Endothelial cell of hepatic sinusoid (primary cell): ENCODE measurements around the gene RALGAPA1.
"Not testable (repeated sequence)": the region's sequence is repeated elsewhere in the genome, so short reads cannot be mapped to it uniquely, and the experiment has no call there.

Source experiments
- in situ Hi-C: cut with HindIII; loops from 2 replicates; pipeline ENCODE4 v1.10.0; 2017; ENCODE audit warnings: low sequenced_read_pairs

RALGAPA1 gene

DNA sequence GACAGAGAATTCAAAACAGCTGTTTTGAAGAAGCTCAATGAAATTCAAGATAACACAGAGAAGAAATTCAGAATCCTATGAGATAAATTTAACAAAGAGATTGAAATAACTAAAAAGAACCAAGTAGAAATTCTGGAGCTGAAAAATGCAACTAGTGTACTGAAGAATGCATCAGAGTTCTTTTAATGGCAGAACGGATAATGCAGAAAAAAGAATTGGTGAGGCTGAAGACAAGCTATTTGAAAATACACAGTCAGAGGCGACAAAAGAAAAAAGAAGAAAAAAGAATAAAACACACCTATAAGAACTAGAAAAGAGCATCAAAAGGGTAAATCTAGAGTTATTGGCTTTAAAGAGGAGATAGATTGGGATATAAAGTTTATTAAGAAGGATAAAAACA is 171.8 kb downstream of the RALGAPA1 start:
- in situ Hi-C loops = no loop called here

GRCh38 chr14:35632676-35633075 is 176.4 kb downstream of the RALGAPA1 start:
- in situ Hi-C loops = no loop called here

DNA sequence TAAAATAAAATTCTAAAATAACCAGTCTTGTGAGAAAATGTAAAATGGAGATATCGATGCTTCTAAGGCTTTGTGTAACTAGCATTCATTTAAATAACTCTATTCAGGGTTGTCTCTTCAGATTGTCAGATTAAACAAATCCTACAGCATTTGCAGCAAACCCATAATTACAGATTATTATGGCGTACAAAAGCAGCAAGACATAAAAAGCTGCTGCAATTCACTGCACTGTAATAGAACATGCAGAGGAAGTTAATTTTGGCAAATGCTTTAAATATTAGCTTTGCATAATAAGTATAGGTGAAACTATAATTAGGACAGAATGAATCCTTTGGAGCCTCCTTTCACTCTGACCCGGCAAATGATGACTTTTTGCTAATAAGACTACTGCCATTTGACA is 176.8 kb downstream of the RALGAPA1 start:
- in situ Hi-C loops = no loop called here

DNA sequence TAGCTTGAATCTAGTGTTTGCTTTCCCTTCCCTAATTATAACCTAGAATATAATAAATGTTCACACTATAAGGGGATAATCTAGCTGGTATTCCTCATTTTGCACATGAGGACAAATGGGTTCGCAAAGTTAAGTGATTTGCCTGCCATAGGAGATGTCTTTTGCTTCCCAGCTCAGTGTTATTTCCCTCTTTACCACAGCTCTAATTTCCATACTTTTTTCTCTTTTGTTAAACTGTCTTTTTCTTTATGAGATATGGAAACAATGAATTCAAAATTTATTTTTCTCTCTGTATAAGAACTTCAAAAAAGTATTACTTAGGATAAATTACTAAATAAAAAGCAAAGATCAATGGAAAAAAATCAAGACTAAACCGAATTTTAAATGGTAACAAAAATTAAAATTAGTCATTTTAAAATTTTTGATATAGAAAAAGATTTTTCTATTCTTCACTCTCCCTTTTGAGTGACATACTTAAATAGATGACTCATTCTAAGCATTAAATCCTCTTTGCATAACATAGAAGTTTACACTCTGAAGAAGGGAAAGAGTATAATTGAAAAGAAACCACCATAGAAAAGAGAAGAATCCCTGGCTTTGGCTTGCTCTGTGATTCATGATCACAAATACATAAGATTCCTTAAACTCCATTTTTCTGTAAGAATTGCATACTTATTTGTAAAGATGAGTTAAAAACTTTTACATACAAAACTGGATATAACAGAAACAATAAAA is 177.9 kb downstream of the RALGAPA1 start:
- in situ Hi-C loops = no loop called here

- in situ Hi-C loops = no loop called here
These were observed 180.1 kb downstream of the RALGAPA1 start for GRCh38 chr14:35628989-35629388.

DNA sequence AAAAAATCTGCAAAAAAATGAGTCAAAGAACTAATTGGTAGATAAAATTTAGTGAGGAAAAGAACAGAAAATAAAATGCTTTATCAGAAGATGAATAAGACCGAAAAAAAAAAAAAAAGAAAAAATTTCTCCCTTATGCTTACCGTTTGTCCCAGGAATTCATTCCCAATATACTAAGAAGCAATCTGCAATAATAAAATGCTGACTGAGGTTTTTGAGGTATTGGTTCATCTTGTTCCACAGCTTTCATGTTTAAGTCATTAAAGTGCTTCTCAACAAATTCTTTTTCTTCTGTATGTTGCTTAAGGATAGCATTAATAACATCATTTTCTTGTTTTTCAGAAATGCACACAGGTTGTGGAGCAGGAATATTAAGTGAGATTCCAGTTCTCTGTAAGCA is 182.1 kb downstream of the RALGAPA1 start:
- in situ Hi-C loops = not testable (repeated sequence)

DNA sequence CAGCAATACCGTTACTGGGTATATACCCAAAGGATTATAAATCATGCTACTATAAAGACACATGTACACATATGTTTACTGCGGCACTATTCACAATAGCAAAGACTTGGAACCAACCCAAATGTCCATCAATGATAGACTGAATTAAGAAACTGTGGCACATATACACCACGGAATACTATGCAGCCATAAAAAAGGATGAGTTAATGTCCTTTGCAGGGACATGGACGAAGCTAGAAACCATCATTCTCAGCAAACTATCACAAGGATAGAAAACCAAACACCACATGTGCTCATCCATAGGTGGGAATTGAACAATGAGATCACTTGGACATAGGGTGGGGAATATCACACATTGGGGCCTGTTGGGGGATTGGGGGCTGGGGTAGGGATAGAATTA is 187.1 kb downstream of the RALGAPA1 start:
- in situ Hi-C loops = not testable (repeated sequence)

DNA sequence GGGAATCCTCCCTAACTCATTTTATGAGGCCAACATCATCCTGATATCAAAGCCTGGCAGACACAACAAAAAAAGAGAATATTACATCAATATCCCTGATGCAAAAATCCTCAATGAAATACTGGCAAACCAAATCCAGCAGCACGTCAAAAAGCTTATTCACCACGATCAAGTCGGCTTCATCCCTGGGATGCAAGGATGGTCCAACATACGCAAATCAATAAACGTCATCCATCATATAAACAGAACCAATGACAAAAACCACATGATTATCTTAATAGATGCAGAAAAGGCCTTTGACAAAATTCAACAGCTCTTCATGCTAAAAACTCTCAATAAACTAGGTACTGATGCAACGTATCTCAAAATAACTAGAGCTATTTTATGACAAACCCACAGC is 189.1 kb downstream of the RALGAPA1 start:
- in situ Hi-C loops = not testable (repeated sequence)

DNA sequence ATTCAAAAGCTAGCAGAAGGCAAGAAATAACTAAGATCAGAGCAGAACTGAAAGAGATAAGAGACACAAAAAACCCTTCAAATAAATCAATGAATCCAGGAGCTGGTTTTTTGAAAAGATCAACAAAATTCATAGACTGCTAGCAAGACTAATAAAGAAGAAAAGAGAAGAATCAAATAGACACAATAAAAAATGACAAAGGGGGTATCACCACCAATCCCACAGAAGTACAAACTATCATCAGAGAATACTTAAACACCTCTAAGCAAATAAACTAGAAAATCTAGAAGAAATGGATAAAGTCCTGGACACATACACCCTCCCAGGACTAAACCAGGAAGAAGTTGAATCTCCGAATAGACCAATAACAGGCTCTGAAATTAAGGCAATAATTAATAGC is 189.6 kb downstream of the RALGAPA1 start:
- in situ Hi-C loops = not testable (repeated sequence)

GRCh38 chr14:35617500-35617899 is 191.6 kb downstream of the RALGAPA1 start:
- in situ Hi-C loops = no loop called here

DNA sequence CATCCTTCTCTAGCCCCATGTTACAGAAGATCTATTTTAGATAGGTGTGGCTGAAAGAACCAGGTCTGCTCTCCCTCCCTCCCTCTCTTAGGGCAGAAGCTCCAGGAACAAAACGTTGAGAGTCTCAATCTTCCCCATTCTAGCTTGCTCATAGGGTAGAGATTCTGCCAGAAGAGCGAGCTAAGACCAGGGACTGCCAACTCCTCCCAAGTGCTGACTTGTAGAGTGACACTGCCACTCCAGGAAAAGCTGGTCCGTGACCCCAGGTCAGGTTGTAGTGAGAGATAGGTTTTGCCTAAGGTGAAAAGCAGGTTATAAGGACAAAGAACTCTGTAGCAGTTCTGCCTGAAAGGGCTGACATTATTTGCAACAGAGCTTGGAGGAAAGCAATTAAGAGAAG is 201.7 kb downstream of the RALGAPA1 start:
- in situ Hi-C loops = no loop called here

DNA sequence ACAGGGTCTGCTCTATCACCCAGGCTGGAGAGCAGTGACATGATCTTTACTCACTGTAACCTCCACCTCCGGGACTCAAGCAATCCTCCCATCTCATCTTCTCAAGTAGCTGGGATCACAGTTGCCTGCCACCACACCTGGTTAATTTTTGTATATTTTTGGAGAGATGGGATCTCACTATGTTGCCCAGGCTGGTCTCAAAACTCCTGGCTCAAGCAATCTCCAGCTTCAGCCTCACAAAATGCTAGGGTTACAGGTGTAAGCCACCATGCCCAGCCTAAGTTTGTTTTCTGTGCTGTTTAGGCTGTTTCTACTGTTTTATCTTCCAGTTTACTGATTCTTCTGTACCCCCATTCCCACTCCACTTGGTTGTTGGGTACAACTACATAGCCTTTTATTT is 208.8 kb downstream of the RALGAPA1 start:
- in situ Hi-C loops = no loop called here

DNA sequence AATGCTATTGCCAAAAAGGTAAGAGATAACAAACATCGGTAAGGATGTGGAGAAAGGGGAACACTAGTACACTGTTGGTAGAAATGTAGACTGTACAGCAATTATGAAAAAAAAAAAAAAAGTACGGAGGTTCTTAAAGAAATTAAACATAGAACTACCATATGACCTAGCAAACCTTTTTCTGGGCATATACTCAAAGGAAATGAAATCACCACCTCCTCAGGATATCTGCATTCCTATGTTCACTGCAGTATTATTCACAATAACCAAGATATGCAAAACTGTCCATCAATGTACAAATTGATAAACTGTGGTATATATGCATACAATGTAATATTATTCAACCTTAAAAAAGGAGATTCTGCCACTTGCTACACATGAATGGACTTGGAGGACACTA is 214.5 kb downstream of the RALGAPA1 start:
- in situ Hi-C loops = loop anchor here (25.0 kb wide), 2 partner anchors 93 to 157 kb away; no protein-coding TSS in a partner anchor

DNA sequence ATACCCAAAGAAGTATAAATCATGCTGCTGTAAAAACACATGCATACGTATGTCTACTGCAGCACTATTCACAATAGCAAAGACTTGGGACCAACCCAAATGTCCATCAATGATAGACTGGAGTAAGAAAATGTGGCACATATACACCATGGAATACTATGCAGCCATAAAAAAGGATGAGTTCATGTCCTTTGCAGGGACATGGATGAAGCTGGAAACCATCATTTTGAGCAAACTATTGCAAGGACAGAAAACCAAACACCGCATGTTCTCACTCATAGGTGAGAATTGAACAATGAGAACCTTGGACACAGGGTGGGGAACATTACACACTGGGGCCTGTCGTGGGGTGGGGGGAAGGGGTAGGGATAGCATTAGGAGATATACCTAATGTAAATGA is 221.7 kb downstream of the RALGAPA1 start:
- in situ Hi-C loops = loop anchor here (25.0 kb wide), 2 partner anchors 100 to 150 kb away; no protein-coding TSS in a partner anchor

DNA sequence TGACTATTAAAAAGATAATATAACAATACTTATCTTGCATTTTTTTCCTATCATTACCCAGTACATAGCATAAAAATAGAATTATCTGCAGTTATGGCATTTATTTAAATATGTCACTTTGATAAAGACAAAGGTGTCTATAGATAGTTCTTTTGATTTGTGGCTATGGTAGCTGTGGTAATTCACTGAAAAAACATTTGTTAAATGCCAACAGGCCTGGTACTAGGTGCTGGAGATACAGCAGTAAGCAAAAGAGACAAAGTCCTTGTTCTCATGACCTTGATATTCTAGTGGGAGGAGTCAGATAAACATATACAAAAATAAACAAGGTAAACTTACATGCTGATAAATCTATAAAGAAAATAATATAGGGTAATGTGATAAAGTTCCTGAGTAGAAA is 230.5 kb downstream of the RALGAPA1 start:
- in situ Hi-C loops = loop anchor here (25.0 kb wide), 2 partner anchors 109 to 141 kb away; no protein-coding TSS in a partner anchor

DNA sequence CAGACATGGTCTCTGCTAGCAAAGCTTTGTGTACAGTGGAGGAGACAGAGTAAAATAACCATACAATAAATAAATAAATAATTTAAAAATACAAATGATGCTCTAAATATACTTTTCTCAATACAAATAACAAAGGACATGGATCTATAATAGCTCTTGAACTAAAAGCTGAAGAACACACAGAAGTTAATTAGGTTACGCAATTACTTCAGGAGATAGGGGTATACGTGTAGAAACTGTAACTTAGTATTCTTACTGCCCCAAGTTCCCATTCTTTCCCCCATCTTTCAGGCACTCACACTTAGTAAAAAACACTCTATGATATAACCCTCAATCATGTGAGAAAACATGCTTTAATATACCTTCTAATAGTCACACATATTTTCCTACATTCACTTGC is 231.0 kb downstream of the RALGAPA1 start:
- in situ Hi-C loops = loop anchor here (25.0 kb wide), 2 partner anchors 109 to 141 kb away; no protein-coding TSS in a partner anchor

- in situ Hi-C loops = loop anchor here (25.0 kb wide), 2 partner anchors 110 to 140 kb away; no protein-coding TSS in a partner anchor
These were observed 232.2 kb downstream of the RALGAPA1 start for GRCh38 chr14:35576856-35577255.

GRCh38 chr14:35576260-35576659 is 232.8 kb downstream of the RALGAPA1 start:
- in situ Hi-C loops = loop anchor here (25.0 kb wide), 2 partner anchors 111 to 139 kb away; no protein-coding TSS in a partner anchor

DNA sequence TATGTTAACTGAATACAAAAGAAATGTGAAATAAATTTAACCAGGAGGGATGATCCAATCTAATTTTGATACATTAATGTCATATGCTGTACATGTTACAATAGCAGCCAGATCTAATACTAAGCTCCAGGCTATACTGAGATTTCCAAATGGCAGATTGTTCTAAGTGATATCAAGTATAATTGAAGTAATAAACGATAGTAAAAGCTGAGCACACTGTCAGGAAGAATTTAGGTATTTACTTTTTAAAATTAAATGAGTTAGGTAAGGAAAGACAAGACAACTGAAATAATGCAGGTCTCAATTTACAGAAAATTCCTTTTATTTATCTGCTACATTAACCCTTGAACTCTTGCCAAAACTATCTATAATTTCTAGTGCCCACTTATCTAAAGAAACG is 235.2 kb downstream of the RALGAPA1 start:
- in situ Hi-C loops = no loop called here

DNA sequence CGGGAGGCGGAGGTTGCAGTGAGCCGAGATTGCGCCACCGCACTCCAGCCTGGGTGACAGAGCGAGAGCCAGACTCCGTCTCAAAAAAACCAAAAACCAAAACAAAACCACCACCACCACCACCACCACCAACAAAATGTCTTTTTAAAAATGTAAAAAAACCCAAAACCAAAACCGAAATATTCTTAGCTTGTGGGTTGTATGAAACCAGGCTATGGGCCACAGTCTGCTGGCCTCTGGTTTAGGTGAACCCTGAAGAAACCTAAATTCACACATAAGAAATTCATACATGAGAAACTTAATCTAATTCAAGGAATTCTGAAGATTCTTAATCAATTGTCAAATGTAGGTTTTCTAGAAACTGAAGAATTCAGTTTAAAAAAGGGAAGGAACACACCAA is 237.5 kb downstream of the RALGAPA1 start:
- in situ Hi-C loops = no loop called here

DNA sequence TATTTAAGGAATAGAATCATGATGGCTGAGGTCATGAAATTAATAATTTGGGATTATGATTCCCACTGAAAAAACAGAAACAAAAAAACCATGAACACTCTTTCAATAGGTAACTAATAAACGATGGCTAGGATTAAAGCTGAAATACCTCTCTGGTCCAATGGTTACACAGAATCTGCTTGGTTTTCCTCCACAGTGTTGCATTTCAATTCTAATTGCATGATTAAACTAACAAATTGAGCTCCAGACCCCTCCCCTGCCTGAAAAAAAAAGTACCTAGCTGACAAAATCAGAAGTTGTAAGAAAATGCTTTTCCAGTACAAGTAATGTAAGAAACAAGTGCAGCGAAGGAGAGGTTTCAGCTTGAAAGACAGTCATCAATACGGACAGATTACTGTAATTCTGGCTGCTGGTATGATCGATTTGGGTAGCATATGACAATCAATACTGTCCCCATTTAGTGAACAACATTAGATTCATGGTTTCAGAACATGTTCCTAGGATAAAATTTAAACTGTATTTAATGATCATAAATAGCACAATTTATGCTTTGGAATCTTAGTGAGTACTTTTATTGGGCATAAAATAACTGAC is 243.1 kb downstream of the RALGAPA1 start:
- in situ Hi-C loops = no loop called here

- in situ Hi-C loops = no loop called here
These were observed 250.4 kb downstream of the RALGAPA1 start for GRCh38 chr14:35558680-35559079.
